Heart left ventricle (tissue), 16 donors: Measurements from ENCODE around the gene NEK8. TPM values are rescaled to one million over a fixed set of nuclear protein-coding genes. Genes with fewer than 3 reads are reported as not detected.
"Not testable (repeated sequence)": the region's sequence is repeated elsewhere in the genome, so short reads cannot be mapped to it uniquely, and the experiment has no call there.

Experiments
- ATAC-seq, 4 donors: fragments of 200-7000 bp; cut with Tn5 transposase; one replicate each; pipeline ENCODE4 v1.9.1; 2020 to 2022; ENCODE audit warnings: moderate library complexity in 4 of 4, mild to moderate bottlenecking in 3 of 4, moderate number of reproducible peaks in 1 of 4
- DNase-seq, 5 donors: peaks; one replicate each; pipeline ENCODE4 v3.0.0-alpha.2; 2020
- H3K27ac ChIP-seq, 12 donors: fragments of 200-600 bp; sonication (generic) in 4 of 12; one replicate each; pipeline versions ENCODE4 v1.5.0 to v1.8.0; 2016 to 2022; ENCODE audit warnings: mild to moderate bottlenecking in 2 of 12
- H3K27me3 ChIP-seq, 9 donors: fragments of 200-600 bp; sonication (generic) in 2 of 9; one replicate each; pipeline versions ENCODE4 v1.5.1 to v1.8.0; 2016 to 2022; ENCODE audit warnings: mild to moderate bottlenecking in 3 of 9
- H3K36me3 ChIP-seq, 9 donors: fragments of 200-600 bp; sonication (generic) in 2 of 9; one replicate each; pipeline versions ENCODE4 v1.5.0 to v1.8.0; 2018 to 2022; ENCODE audit warnings: mild to moderate bottlenecking in 2 of 9
- H3K4me1 ChIP-seq, 12 donors: fragments of 200-600 bp; sonication (generic) in 4 of 12; one replicate each; pipeline versions ENCODE4 v1.5.0 to v1.8.0; 2016 to 2022; ENCODE audit warnings: mild to moderate bottlenecking in 3 of 12
- H3K4me3 ChIP-seq, 12 donors: fragments of 200-600 bp; sonication (generic) in 4 of 12; one replicate each; pipeline versions ENCODE4 v1.5.0 to v1.8.0; 2017 to 2022; ENCODE audit warnings: mild to moderate bottlenecking in 9 of 12, moderate library complexity in 4 of 12
- H3K9me3 ChIP-seq, 12 donors: fragments of 200-600 bp; sonication (generic) in 4 of 12; one replicate each; pipeline versions ENCODE4 v1.5.0 to v1.8.0; 2016 to 2022; ENCODE audit warnings: mild to moderate bottlenecking in 1 of 12
- CTCF ChIP-seq, 12 donors: fragments of 200-600 bp; sonication (generic) in 4 of 12; IDR thresholded peaks; one replicate each; pipeline versions ENCODE4 v1.5.0 to v1.8.0; 2018 to 2022; ENCODE audit warnings: antibody characterized with exemption in 12 of 12, mild to moderate bottlenecking in 5 of 12
- POLR2A ChIP-seq, 2 donors: fragments of 450-650 bp; IDR thresholded peaks; one replicate each; pipeline ENCODE4 v1.6.1; 2017; ENCODE audit warnings: antibody characterized with exemption in 2 of 2, mild to moderate bottlenecking in 2 of 2, moderate library complexity in 2 of 2
- WGBS, 4 donors: extraction: QIAGEN DNeasy Blood & Tissue Kit in 2 of 4; methylation state at CpG; one replicate each; pipeline versions ENCODE4 v1.1.5 to v1.1.7; 2013 to 2018; 5-methylcytosine and 5-hydroxymethylcytosine counted together
- intact Hi-C, 10 donors: fragments of 100-400 bp; cut with DNase I; formaldehyde crosslinking; loops; one replicate each; pipeline versions ENCODE4 v1.11.1 to v1.14.2; 2022
- polyA plus RNA-seq, 2 donors: library from polyadenylated mRNA; stranded (reverse); fragments of 200-250 nt; gene quantifications; one replicate each; pipeline ENCODE4 v1.2.3, GENCODE V29; 2013
- total RNA-seq, 9 donors: library from RNA; depleted of rRNA in 2 of 9; stranded (reverse); fragments of >200 nt in 2 of 9; fragmentation: NEBNext Ultra II Directional in 3 of 9; extraction: Animal tissue kit (Norgen Biotek cat#: 25700) in 3 of 9; gene quantifications; one replicate each; pipeline versions ENCODE4 v1.1.0 to v1.2.4, GENCODE V29; 2016 to 2023
- donor health status: ischemic (EF 13 %, LVEDD 7.1; RV severe dilation, severe dysfunction).
- donor health status: healthy with polysubstance abuse.
- donor health status: DM: no; HTN: yes; CAD: no.
- donor health status: DM: no; HTN: no; CAD: no.
- donor health status: ischemic (EF 25% LVEDD 6.9; RV normal size, moderate dysfunction).
- donor health status: ischemic (EF 25% LVEDD 5.7; RV mildly dilated, moderate dysfunction).
- donor health status: healthy.
- donor health status: DM: yes; HTN: yes; CAD: no.
- donor health status: ischemic (EF 35%, LVEDD 5.7; RV mildly dilated, moderate dysfunction).
- donor health status: nonischemic (EF 11% LVEDD 7.7; RV severe dilation, severe dysfunction).
- donor health status: DM: yes; HTN: yes; CAD: no.
- donor health status: PGD.
- donor health status: ischemic (EF 29% LVEDD 5.4; RV normal size, mild dysfunction).
- donor health status: nonischemic (EF 23%, LVEDD 6.1; RV moderate dilation, normal function).

NEK8 gene
- total and polyA plus RNA-seq, 11 donors, result 0.28 to 2.8 (median 1.1) TPM

GRCh38 chr17:28774206-28774605 lies 45.6 kb downstream of the NEK8 start:
- intact Hi-C loops, result loop anchor here in 3 of 10 donors (5.0 to 10.0 kb wide), 3 partner anchors 58 to 68 kb away; partner anchors contain the start of gene FAM222B (in 1 of the 3)
- Histone ChIP-seq H3K27ac (no peak overlapping the region), H3K27me3 (no peaks in the 10 kb centered on the region), H3K36me3 (peaks cover 0 to 8% (median 4%) of the 10 kb centered on the region in 9 donors), H3K4me3 (no peak overlapping the region), H3K4me1 (peaks cover 0 to 17% (median 10%) of the 10 kb centered on the region in 12 donors), H3K9me3 (no peaks in the 10 kb centered on the region)
- TF ChIP-seq CTCF (IDR thresholded peaks at IDR 0.05) (no peak), POLR2A (IDR thresholded peaks at IDR 0.05) (no peak)
- DNase-seq (no peak), ATAC-seq (no peak)
- 85 to 90% (median 89%) methylated on average over 3 of the region's 3 CpGs for WGBS, 4 donors

DNA sequence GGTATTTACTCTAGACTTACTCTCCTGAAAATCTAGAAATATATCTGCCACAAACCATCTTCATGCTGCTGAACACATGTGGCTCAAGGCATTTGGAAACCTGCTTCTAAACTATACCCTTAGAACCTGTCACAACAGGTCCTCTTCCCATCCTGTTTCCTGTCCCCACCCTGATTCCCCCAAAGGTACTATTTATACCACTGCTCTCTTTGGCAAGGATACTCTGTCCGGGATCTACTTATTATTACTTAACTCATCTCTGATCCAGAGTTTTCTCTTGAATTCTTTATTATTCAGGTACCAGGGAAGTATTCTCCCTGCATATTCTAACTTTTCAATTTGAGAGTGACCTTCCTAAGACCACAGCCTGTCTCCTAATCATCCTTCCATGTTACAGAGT lies 48.6 kb downstream of the NEK8 start:
- Histone ChIP-seq H3K36me3 (peaks cover 0 to 19% (median 4%) of the 10 kb centered on the region in 9 donors), H3K9me3 (no peaks in the 10 kb centered on the region), H3K4me3 (no peak overlapping the region), H3K27ac (peak overlapping the region in 1 of 12 donors; percentile 1), H3K4me1 (peaks cover 0 to 17% (median 10%) of the 10 kb centered on the region in 12 donors), H3K27me3 (no peaks in the 10 kb centered on the region)
- ATAC-seq, result peak in 1 of 4 donors; percentile 62
- no peak for DNase-seq
- WGBS, 4 donors, result 10 to 20% (median 15%) methylated on average over 1 of the region's 1 CpG
- no peak for TF ChIP-seq POLR2A (IDR thresholded peaks at IDR 0.05)
- no peak for TF ChIP-seq CTCF (IDR thresholded peaks at IDR 0.05)
- intact Hi-C loops, result loop anchor here in 1 of 10 donors (10.0 kb wide), 1 partner anchor 58 kb away; no protein-coding TSS in a partner anchor

GRCh38 chr17:28779601-28780000 lies 51.0 kb downstream of the NEK8 start:
- not testable (repeated sequence) for H3K27ac ChIP-seq, H3K27me3 ChIP-seq, H3K4me3 ChIP-seq, DNase-seq, ATAC-seq, H3K9me3 ChIP-seq
- intact Hi-C loops, result loop anchor here in 1 of 10 donors (10.0 kb wide), 1 partner anchor 55 kb away; no protein-coding TSS in a partner anchor
- Histone ChIP-seq H3K36me3 (peaks cover 0 to 12% (median 0%) of the 10 kb centered on the region in 9 donors), H3K4me1 (peaks cover 0 to 17% (median 10%) of the 10 kb centered on the region in 12 donors)
- WGBS, 4 donors, result 94 to 98% (median 97%) methylated on average over 13 of the region's 13 CpGs

DNA sequence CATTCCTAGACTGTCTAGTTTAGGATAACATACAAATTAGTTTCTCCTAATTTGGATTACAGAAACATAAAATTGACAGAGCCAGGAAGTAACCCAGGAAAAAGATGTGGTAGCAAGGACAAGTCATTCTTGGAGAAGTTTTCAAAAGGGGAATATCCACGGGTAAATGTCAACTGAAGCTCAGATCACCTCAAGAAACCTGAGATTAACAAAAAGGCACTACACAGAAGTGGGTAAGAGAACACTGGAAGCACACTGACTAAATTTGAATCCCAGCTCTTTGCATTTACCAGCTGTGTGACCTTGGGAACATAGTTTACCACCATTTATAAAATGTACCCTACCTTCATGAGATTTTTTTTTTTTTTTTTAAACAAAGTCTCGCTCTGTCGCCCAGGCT lies 54.6 kb downstream of the NEK8 start:
- ATAC-seq, result no peak
- peaks cover 0 to 14% (median 0%) of the 10 kb centered on the region in 9 donors for H3K36me3 ChIP-seq

More for the DNA sequence above, 54.6 kb downstream of the NEK8 start:
- DNase-seq, result no peak
- intact Hi-C loops, result no loop called here
- Histone ChIP-seq H3K9me3 (no peaks in the 10 kb centered on the region), H3K4me3 (no peak overlapping the region), H3K27me3 (no peaks in the 10 kb centered on the region), H3K4me1 (peaks cover 0 to under 1% (median 0%) of the 10 kb centered on the region in 12 donors), H3K27ac (no peak overlapping the region)
- WGBS, 4 donors, result 83 to 92% (median 86%) methylated on average over 3 of the region's 3 CpGs
- TF ChIP-seq POLR2A (IDR thresholded peaks at IDR 0.05) (no peak), CTCF (IDR thresholded peaks at IDR 0.05) (no peak)
